ENCODE data around the gene ROR1. TPM values are rescaled to one million over a fixed set of nuclear protein-coding genes. Genes with fewer than 3 reads are reported as not detected.

ROR1 gene
- total RNA-seq, 1 experiment from 2014 or later: 10.5 TPM

DNA sequence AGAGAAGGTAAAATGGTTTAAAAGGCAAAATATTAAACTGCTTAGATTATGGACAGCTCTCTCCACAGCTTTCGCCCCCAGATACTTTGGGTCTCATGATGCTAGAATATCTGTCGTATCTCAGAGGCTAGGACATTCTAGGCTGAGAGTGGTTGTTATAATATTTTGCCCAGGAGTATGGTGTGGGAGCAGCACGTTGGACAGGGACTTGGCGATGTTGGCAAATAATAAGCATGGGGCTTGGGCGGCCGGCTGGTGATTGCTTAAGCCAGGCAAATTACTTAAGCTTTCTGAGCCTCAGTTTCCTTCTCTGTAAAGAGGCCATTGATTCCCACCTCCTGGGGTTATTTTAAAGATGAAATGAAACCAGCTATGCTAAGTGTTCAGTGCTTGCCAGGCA is 133.2 kb downstream of the ROR1 start:
- DNase-seq (ENCODE audit: low read depth): no peak

DNA sequence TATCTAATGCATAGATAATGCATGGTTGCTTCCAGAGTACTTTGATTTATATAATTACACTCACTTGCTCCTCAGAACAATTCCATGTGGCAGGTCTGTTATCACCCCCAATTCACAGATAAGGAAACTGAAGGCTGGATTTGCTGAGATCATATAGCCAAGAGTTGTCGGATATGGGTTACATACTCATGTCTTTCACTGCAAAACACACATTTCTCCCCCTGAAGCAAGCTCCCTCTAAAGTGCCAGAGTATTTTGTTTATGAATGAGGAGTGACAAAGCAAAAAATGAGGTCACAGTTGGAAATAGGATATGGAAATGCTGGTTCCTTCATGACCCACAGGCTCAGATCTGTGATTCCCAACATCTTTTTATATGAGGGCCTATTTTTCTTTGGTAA is 134.2 kb downstream of the ROR1 start:
- no peak for DNase-seq (ENCODE audit: low read depth)

DNA sequence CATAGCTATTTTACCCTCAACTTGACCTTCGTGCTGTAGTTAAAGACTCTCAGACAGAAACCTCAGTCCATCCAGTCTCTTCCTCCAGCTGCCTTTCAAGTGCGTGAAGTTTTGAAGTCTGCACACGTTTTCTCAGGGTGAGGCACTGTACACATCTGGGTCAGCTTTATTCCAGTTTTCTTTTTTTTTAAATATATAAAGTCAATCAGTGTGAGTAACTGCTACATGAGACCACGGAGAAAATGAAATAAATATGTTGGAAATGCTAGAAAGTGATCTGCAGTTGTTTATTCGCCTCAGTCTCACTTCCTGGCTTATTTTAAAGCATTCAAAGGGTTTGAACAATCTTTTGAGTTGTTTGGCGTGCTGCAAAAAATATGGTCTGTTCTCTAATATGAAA is 135.7 kb downstream of the ROR1 start:
- no peak for DNase-seq (ENCODE audit: low read depth)

DNA sequence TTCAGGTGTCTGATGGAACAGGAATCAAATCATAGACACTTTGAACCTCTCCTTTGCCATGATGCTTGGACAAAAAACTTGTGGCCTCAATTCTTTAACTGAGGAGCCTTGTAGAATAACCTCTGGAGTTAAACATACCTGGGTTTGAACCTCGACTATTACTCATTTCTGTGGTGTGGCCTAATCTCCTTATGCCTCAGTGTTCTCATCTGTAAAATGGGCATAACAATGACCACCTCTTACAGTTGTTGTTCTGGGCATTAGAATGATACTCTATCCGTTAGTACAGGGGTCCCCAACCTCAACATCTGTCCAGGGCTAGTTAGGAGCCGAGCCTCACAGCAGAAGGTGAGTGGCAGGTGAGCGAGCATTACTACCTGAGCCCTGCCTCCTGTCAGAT is 137.2 kb downstream of the ROR1 start:
- no peak for DNase-seq (ENCODE audit: low read depth)

DNA sequence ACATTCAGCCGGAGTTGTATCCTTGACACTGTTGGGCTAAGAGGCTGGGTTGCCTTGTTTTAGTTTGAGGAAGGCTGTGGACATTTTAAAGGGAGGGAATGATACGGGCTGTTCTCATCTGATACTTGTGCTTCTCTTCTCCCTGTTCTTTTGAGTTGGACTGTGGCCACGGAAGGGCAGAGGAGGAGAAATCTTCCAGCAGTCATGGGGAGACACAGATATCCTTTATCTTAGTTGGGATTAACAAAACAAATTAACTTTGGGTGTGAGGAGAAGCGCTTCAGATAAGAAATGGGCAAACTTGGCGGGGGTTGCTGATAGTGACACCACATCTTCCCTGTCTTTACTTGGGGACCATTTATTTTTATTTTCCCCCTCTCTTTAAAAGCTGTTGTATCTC is 138.8 kb downstream of the ROR1 start:
- DNase-seq (ENCODE audit: low read depth): no peak

DNA sequence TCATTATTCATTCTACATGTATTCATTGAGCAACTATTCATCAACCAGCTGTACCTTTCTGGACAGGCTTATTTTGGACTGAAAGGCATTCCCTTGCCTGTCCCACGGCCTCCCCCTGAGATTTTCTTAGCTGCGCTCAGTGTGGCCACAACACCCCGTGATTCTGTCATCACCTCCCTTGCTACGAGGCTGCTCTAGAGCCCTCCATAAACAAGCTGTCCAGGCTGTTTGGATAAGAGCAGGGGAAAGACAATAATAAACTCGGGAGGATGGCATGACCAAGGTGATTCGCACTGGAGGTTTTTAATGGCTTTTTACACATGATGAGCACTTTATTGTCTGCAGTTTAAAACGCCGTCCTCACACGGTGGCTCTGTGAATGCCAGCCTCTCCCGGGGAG is 139.7 kb downstream of the ROR1 start:
- no peak for DNase-seq (ENCODE audit: low read depth)

DNA sequence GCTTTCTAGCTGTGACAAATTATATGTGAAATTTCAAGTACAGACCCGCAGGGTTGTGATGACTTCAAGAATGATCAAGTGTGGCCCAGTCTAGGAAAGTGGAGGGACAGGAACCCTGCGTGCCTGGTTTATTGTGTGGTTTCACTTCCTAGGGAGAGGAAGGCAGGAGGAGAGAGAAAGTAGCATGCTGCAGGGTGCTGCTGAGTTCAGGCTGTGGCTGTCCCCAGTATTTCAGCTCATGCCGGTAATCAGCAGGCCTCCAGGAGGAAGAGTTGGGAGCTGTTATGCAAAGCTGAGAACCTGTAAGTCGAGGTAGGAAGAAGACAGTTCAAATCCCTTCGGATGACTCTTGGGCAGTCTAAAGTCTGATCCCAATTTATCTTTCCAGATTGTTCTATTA is 140.4 kb downstream of the ROR1 start:
- DNase-seq (ENCODE audit: low read depth): no peak

DNA sequence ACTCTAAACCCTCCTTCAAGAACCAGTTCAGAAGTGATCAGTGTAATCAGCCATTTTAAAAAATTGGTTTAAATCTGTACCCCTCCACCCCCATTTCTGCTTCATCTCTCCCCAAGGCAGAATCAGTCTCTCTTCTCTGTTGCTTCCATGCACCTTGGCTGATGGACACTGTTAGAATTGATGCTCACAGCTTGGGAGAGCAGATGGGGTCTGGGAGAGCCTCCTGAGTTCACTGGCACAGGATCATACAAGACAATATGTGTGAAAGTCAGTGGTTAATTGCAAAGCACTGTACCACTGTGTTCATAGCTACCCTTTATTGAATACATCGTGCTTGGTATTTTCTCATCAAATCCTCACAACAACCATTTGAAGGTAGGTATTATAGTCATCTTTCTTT is 140.9 kb downstream of the ROR1 start:
- no peak for DNase-seq (ENCODE audit: low read depth)

DNA sequence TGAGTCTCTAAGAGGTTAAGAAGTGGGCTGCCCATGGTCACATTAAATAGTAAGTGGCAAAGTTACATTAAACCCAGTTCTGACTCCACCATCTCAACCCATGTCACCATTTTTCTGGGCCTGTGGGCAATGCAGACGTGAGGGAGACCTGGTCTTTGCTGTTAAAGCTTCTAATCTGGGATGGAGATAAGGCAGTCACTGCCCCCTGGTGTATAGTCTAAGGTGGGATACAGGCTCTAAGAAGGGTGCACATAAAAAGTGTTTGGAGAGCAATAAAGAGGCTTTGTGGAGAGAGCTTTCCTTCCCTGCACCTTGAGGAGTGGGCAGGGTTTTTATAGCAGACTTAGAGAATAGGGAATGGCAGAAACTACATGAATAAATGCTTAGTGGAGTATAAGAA is 141.3 kb downstream of the ROR1 start:
- peak; percentile 53 for DNase-seq (ENCODE audit: low read depth)

DNA sequence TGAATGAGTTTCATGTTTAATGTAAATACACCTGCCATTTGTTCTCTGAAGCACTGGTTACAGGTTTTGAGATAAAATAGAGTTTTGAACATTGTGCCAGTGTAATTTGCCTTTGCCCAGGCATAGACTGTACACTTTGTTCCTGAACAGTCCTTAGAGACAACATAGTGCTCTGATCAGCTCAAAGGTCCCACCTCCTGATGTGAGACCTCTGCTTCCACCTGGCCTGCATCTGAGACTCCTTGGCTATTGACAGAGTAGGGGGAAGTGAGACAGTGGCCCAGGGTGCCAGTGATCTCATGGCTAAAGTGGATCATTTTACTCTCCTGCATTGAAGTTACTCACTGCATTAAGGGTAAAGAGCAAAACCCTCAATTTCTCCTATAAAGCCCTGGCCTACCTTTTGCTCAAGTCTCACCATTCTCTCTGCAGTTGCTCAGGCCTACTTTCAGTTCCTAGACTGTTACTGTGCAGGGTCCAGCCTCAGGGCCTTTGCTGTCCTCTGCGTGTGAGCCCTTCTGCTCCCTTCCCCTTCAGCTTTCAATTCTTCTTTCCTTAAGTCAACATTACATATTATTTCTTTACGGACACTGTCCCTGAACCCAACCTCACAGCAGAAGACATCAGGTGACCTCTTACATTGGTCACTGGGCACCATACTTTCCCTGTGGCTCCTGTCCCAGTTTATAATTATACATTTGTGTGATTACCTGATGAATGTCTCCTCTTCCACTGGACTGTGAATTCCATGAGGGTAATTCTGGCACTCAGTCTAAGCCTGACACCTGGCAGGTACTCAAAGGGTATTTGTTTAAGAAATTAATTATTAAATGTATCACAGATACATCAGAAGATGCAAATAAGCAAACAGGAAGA is 142.9 kb downstream of the ROR1 start:
- DNase-seq (ENCODE audit: low read depth): no peak

DNA sequence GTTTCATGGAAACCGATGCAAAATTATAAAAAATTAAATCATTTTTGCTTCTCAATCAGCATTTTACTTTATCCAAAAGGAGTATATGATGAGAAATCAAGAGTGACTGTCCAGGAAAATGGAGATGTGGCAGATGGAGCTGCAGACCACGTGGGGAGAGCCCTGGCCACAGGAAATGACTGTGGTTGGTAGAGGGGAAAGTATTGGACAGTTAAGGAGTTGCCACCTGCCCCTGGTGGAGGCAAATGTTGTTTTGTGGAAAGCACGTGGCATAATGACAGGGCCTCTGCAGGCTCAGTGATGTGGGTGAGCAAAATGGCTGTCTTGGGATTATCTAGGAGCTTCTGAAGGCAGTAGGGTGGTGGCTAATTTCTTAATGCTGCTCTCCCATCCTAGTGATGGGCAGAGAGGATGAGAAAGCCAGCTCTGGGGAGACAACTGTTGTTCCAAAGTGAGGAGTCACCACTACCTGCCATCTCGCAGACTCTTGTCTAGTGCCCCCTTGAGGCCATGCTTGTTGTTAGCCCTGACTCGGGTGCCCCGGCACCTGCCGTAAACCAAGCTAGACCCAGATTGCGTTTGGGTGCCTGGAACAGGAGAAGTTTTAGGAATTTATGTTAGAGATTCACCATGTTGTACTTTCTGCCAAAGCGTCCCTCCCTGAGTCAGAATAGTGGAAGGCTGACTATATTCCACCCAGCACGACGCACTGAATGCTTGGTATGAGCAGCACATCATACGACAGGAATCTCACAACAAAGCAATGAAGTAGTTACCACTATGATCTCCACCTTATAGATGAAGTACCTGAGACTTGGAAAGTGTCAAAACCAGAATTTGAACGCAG is 144.0 kb downstream of the ROR1 start:
- peak; percentile 66 for DNase-seq (ENCODE audit: low read depth)

DNA sequence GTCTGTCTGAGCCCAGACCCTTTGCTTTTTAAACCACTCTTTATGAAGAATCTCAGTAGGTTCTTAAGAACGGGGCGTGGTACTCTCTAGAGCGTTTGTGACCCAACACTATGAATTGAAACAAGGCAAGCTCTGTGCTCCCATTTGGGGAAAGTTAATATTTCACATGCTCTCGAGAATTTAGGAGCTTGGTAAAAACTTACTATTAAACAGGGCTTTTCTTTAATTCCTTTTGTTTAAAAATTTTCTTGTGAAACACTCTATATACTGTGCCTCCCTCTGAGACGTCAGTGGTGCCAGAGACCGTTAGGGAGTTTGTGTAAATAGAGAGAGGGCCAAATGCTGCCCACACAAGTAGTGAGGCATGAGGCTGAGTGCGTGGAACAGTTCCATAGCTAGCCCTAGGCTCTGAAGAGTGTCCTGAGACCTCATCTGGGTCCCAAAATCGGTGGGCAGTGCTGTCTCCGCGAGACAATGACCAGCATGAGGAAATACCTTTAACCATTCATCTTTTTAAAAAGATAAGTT is 144.7 kb downstream of the ROR1 start:
- no peak for DNase-seq (ENCODE audit: low read depth)

DNA sequence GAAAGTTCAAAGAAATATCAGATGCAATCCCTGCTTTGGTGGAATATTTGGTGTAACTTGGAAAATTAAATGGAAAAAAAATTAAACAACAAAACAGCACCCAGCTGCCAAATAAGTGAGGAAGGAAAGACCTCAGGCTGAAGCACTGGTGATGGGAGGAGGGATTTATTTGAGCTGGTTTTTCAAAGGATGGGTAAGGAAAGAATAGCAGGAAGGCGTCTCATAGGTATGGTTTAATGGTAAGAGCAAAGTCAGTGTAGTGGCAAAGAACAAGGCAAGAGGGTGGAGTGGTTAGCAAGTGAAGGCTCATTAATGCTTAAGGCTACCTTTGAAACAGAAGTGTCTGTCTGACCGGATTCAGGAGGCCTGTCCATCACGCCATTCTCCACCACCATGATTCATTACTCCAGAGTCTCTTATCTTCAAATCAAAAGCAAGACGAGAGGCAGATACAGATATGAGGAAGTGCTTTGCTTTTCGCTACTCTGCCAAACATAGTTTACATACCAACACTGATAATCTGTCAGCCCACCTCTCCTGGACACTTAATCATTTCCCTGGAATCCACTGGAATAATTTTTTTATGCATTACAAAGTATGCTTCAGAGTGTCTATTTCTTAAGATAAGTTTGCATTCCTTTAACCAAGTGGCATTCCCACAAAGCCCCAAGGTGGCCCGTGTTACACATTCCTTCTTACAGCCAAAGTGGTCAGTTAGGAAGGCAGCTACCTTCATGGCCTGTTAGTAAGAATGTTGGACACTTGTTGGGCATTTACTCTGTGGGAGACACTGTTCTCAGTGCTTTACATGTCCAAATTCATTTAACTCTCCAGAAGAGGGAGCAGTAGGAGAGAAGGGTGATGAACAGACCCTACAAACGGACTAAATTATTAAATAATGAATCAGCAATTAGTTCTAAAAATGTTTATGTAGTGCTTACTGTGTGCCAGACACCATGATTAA is 146.6 kb downstream of the ROR1 start:
- peak; percentile 88 for DNase-seq (ENCODE audit: low read depth)

DNA sequence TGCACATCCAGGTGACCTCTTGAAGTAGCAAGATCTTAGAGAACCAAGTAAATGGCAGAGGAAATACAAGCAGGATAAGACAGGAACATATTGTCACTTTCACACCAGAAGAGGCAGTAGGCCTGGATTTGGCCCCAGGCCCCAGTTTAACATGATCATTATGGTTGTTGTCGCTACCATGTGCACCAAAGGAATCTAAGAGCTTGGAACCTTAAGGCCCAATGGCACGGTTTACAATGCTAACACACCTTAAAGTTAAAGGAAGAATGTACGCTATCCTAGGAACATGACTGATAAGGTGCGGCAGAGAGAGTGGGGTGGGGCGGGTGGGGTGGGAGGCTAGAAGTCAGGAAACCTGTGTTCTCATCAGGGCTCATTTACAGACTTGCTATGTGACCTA is 147.5 kb downstream of the ROR1 start:
- no peak for DNase-seq (ENCODE audit: low read depth)

DNA sequence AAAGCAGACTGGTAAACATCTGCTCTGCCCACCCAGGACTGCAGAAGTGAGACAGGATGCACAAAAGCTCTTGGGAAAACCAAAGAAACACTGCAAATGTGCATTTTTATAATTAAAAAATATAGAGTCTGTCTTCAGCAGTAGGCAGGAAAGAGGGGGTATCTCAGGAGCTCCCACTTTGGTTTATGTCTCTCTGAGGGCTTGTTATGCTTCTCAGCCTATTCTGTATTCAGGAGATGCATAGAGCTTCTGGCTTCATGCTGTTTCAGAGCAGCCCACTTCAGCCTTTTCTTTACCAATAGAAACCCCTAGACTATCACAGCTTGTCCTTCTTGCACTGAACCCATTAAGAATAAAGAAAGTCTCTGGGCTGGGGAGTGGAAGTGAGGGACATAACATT is 148.0 kb downstream of the ROR1 start:
- no peak for DNase-seq (ENCODE audit: low read depth)

DNA sequence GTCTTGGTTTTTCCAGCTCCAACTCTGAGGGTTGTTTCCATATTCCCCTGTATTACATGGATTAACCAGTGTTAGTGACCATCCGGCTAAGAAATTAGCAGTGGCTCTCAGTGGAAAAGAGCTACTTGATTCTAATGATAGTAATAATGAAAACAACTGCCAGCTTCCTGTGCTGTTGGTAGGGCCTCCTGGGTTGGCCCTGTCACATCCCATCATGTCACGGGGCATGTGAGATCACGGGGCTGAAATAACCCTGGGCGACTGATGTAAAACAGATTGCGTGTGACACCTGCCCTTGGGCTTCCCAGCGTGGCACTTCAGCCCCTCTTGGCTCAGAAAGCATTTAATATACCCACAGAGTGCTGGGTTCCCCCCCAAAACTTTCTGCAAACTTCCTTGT is 149.0 kb downstream of the ROR1 start:
- no peak for DNase-seq (ENCODE audit: low read depth)

DNA sequence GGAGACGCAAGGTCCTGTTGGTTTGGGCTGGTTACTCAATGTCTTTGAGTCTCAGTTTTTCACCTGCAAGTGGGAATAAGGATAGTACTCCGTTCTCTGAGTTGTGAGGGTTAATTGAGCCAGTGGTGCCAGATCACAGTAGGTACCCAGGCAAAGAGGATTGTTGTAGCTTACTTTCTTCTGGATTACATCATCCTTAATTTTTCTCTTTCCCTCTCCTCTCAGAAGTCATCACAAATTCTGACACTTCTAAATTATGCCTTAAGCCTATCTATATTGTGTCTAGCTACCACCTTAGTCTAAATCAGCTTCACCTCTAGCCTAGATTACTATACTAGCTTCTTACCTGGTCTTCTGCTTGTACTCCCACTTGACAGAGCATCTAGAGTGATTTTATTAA is 149.5 kb downstream of the ROR1 start:
- DNase-seq (ENCODE audit: low read depth): no peak

DNA sequence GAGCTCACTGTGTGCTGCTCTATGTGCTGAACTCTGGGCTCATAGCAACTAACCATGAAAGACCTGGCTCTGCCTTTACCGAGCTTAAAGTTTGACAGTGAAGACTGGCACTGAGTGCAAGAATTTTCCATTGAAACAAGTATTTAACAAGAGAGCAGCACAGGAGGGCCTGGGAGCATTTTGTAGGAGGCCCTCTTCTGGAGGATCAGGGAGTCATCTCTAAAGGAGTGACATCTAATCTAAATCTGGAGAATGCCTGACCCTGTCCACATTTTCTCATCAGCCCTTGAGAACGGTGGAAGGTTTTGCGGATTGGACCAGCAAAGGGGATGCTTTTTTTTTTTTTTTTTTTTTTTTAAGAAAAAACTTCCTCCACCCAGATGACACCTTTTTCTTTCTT is 150.8 kb downstream of the ROR1 start:
- DNase-seq (ENCODE audit: low read depth): no peak

DNA sequence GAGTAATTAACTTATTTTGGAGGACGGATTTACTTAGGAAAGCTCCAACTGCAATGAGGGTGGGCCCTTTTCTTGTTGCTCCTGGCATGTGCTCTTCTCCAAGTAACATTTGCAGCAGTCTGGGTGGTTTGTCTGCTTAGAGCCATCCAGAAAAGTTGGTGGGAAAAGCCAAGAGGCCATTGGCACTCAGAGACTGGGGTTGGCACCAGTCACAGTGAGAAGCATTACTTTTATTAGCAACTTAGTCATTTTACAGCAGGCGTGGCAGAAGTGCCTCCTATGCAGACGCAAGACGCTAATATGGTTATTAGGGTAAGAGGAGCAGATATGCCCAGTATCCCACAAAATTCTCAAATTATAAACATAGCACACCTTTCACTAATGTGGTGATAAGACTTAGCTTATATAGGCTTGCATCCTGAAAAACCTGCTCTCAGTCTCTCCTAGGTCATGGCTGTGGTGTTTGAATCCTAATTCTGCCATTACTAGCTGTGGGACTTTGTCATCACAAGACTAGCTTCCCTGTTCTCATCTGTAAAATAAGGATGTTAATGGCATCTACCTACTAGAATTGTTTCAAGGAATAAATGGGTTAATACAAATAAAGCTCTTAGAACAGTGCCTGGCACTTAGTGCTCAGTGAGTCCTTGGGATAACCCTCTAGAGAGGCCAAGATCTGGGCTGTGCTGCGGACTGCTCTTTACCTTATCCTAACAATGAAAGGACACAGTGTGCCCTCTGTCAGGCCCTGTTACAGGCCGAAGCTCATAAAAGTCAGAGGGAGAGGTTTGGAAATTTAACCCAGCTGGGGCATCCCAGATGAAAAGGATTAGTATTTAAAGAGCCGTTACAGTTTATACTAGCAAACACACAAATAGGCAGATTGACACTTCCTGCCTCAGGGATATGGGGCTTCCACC is 154.6 kb downstream of the ROR1 start:
- DNase-seq (ENCODE audit: low read depth): no peak

DNA sequence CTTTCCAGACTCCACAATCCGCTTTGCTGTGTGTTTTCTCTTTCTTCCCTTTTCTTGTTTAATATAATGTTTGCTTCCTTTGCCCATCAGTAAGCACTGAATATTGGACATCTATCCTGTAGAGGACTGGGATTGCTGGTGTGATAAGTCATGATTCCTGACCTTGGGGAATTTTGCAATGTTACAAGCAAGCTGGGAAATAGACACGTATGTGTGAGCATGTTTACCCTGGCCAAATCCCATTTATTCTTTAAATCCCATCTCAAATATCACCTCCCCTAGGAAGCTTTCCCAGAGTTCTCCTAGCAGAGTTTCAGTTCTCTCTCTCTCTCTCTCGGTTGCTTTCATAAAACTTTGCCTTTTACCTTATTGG is 155.3 kb downstream of the ROR1 start:
- DNase-seq (ENCODE audit: low read depth): no peak

DNA sequence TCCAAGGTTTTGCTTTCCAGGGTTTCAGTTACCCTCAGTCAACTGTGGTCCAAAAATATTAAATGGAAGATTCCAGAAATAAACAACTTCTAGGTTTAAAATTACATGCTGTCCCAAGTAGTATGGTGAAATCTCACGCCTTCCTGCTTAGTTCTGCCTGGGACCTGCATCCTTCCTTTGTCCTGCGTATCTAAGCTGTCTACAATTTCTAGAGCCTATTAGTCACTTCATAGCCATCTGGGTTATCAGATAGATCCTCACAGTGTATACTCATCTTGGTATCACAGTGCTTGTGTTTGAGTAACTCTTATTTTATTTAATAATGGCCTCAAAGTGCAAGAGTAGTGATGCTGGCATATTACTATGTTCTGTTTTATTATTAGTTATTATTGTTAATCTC is 157.7 kb downstream of the ROR1 start:
- peak; percentile 62 for DNase-seq (ENCODE audit: low read depth)
